AG09319 (cell line): ENCODE measurements around the gene STARD9.
"Not testable (repeated sequence)": the region's sequence is repeated elsewhere in the genome, so short reads cannot be mapped to it uniquely, and the experiment has no call there.

Source experiments
- DNase-seq: peaks from one replicate; pipeline ENCODE4 v3.0.0-alpha.2; 2010; ENCODE audit warnings: low read depth; ENCODE audit errors: extremely low read depth
- TF ChIP-seq, protein P1 (sequence below): IDR thresholded peaks from 2 replicates; pipeline ENCODE4 v1.5.1; 2011; ENCODE audit warnings: low read depth, mild to moderate bottlenecking, inconsistent platforms, low read length, moderate library complexity

STARD9 gene

GRCh38 chr15:42549032-42549491 lies 26.3 kb upstream of the STARD9 start:
- TF ChIP-seq, protein P1, sequence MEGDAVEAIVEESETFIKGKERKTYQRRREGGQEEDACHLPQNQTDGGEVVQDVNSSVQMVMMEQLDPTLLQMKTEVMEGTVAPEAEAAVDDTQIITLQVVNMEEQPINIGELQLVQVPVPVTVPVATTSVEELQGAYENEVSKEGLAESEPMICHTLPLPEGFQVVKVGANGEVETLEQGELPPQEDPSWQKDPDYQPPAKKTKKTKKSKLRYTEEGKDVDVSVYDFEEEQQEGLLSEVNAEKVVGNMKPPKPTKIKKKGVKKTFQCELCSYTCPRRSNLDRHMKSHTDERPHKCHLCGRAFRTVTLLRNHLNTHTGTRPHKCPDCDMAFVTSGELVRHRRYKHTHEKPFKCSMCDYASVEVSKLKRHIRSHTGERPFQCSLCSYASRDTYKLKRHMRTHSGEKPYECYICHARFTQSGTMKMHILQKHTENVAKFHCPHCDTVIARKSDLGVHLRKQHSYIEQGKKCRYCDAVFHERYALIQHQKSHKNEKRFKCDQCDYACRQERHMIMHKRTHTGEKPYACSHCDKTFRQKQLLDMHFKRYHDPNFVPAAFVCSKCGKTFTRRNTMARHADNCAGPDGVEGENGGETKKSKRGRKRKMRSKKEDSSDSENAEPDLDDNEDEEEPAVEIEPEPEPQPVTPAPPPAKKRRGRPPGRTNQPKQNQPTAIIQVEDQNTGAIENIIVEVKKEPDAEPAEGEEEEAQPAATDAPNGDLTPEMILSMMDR: no peak
- DNase-seq: no peak

- DNase-seq: no peak
- TF ChIP-seq, protein P1: no peak
Measured at GRCh38 chr15:42549741-42550392, 25.5 kb upstream of the STARD9 start.

DNA sequence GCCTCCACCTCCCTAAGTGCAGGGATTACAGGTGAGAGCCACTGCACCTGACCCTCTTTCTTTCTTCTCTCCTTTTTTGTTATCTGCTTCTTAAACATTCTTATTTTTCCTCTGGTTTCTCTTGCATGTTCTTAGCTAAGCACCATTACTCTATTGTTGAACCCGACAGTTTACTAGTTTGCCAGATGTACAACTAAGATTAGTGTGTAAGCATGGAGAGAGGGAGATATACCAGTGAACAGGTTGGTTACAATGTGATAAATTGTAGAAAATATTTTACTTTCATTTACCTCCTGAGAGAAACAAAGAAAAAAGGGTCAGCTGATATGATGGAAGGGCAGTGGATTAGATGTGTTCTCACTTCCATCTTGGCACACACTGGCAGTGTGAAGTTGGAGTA lies 21.9 kb upstream of the STARD9 start:
- DNase-seq: no peak
- TF ChIP-seq, protein P1: no peak

DNA sequence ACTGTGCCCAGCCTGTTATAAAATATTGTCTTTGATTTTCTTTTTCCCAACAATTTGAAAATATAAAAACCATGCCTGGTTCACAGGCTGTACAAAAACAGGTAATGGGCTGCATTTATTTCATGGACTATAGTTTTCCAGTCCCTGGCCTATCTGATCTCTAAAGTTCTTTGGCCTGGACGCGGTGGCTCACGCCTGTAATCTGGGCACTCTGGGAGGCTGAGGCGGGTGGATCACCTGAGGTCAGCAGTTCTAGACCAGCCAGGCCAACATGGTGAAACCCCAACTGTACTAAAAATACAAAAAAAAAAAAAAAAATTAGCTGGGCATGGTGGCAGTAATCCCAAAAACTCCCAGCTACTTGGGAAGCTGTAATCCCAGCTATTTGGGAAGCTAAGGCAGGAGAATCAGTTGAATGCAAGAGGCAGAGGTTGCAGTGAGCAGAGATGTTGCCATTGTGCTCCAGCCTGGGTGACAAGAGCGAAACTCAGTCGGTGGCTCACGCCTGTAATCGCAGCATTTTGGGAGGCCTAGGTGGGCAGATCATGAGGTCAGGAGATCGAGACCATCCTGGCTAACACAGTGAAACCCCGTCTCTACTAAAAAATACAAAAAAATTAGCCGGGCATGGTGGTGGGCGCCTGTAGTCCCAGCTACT lies 18.7 kb upstream of the STARD9 start:
- not testable (repeated sequence) for DNase-seq

DNA sequence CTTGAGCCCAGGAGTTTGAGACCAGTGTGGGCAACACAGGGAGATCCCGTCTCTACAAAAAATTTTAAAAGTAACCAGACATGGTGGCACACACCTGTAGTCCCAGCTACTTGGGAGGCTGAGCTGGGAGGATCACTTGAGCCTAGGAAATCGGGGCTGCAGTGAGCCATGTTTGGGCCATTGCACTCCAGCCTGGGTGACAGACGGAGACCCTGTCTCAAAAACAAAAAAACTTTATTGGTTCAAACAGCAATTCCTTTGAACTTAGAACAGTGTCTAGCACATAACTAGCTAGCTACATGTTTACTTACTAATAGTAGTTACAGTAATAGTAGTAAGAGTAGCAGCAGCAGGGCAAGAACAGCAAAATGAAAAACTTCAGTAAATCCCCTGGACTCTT lies 16.7 kb upstream of the STARD9 start:
- no peak for DNase-seq
- TF ChIP-seq, protein P1: no peak

GRCh38 chr15:42576040-42576594 lies 711 bp downstream of the STARD9 start:
- TF ChIP-seq, protein P1: no peak
- no peak for DNase-seq

- TF ChIP-seq, protein P1: no peak
- no peak for DNase-seq
Measured at GRCh38 chr15:42576776-42577175, 1.4 kb downstream of the STARD9 start.
